Fibroblast of lung (primary cell): ENCODE data around the gene BMERB1.

ENCODE experiments used
- CTCF ChIP-seq, 2 donors: IDR thresholded peaks in 1 of 2; conservative IDR thresholded peaks in 1 of 2; 1 replicate in 1 of 2; 2 replicates in 1 of 2; pipeline ENCODE4 v1.5.1; 2011 to 2012; ENCODE audit warnings: low read length in 2 of 2, control low read depth in 1 of 2, inconsistent platforms in 1 of 2, low read depth in 1 of 2, mild to moderate bottlenecking in 1 of 2
- EZH2 ChIP-seq: IDR thresholded peaks from 2 replicates; pipeline ENCODE4 v1.5.1; 2012; ENCODE audit warnings: low read length, control low read depth, mild to moderate bottlenecking; ENCODE audit errors: missing control alignments

GRCh38 chr16:15401972-15402371 lies 32.4 kb upstream of the BMERB1 start:
- TF ChIP-seq EZH2 (no peak), CTCF (conservative IDR thresholded peaks at IDR 0.05 in 1 of 2, IDR thresholded peaks at IDR 0.05 in 1 of 2; ENCODE audit: low read depth in 1 of 2, low read length in 2 of 2) (no peak)
